Trophoblast cell (in vitro differentiated cells and primary cell): ENCODE data around the gene MTMR3.
"Not testable (repeated sequence)": the region's sequence is repeated elsewhere in the genome, so short reads cannot be mapped to it uniquely, and the experiment has no call there.

Experiments
- DNase-seq, 2 donors: peaks; one replicate each; pipeline ENCODE4 v3.0.0-alpha.2; 2016
- H2AFZ ChIP-seq: 2 replicates; pipeline ENCODE4 v1.6.1; 2013; ENCODE audit warnings: low read length, moderate library complexity, mild to moderate bottlenecking; ENCODE audit not compliant: insufficient read depth, poor library complexity
- H2AK5ac ChIP-seq: 2 replicates; pipeline ENCODE4 v1.6.1; 2013; ENCODE audit warnings: mild to moderate bottlenecking, low read length
- H2BK120ac ChIP-seq: 2 replicates; pipeline ENCODE4 v1.6.1; 2013; ENCODE audit warnings: low read length, mild to moderate bottlenecking, moderate library complexity; ENCODE audit not compliant: insufficient read depth, poor library complexity
- H2BK12ac ChIP-seq: 2 replicates; pipeline ENCODE4 v1.6.1; 2013; ENCODE audit warnings: mild to moderate bottlenecking, low read length, moderate library complexity
- H2BK5ac ChIP-seq: 2 replicates; pipeline ENCODE4 v1.6.1; 2013; ENCODE audit warnings: low read length, low read depth, moderate library complexity, mild to moderate bottlenecking; ENCODE audit not compliant: poor library complexity
- H3K14ac ChIP-seq: 2 replicates; pipeline ENCODE4 v1.6.1; 2013; ENCODE audit warnings: mild to moderate bottlenecking, low read length
- H3K18ac ChIP-seq: 2 replicates; pipeline ENCODE4 v1.6.1; 2013; ENCODE audit warnings: mild to moderate bottlenecking, low read length
- H3K23ac ChIP-seq: 2 replicates; pipeline ENCODE4 v1.6.1; 2013; ENCODE audit warnings: low read length
- H3K27ac ChIP-seq: 2 replicates; pipeline ENCODE4 v1.5.1; 2013; ENCODE audit warnings: low read depth, mild to moderate bottlenecking, inconsistent platforms, low read length, moderate library complexity
- H3K27me3 ChIP-seq: 2 replicates; pipeline ENCODE4 v1.6.1; 2013; ENCODE audit warnings: inconsistent platforms, mild to moderate bottlenecking, low read length, moderate library complexity; ENCODE audit not compliant: insufficient read depth
- H3K36me3 ChIP-seq, 2 experiments: 1 replicate in 1 of 2; 2 replicates in 1 of 2; pipeline ENCODE4 v1.6.1; 2013; ENCODE audit warnings: low read length in 2 of 2, mild to moderate bottlenecking in 2 of 2, moderate library complexity in 1 of 2; ENCODE audit not compliant: insufficient read depth in 2 of 2, control insufficient read depth in 1 of 2
- H3K4ac ChIP-seq: 2 replicates; pipeline ENCODE4 v1.6.1; 2013; ENCODE audit warnings: low read depth, mild to moderate bottlenecking, low read length, moderate library complexity
- H3K4me1 ChIP-seq, 2 experiments: 1 replicate in 1 of 2; 2 replicates in 1 of 2; pipeline ENCODE4 v1.6.1; 2013; ENCODE audit warnings: low read length in 2 of 2, mild to moderate bottlenecking in 2 of 2, moderate library complexity in 1 of 2; ENCODE audit not compliant: insufficient read depth in 2 of 2, control insufficient read depth in 1 of 2
- H3K4me2 ChIP-seq: 2 replicates; pipeline ENCODE4 v1.6.1; 2013; ENCODE audit warnings: inconsistent platforms, mild to moderate bottlenecking, low read length, moderate library complexity
- H3K4me3 ChIP-seq: 2 replicates; pipeline ENCODE4 v1.5.1; 2013; ENCODE audit warnings: mild to moderate bottlenecking, low read depth, low read length, inconsistent platforms
- H3K79me1 ChIP-seq: one replicate; pipeline ENCODE4 v1.6.1; 2013; ENCODE audit warnings: low read length
- H3K79me2 ChIP-seq: 2 replicates; pipeline ENCODE4 v1.6.1; 2013; ENCODE audit warnings: low read length, mild to moderate bottlenecking; ENCODE audit not compliant: control insufficient read depth, insufficient read depth, poor library complexity
- H3K9ac ChIP-seq: 2 replicates; pipeline ENCODE4 v1.6.1; 2013; ENCODE audit warnings: mild to moderate bottlenecking, low read length
- H3K9me3 ChIP-seq: 2 replicates; pipeline ENCODE4 v1.6.1; 2013; ENCODE audit warnings: low read depth, mild to moderate bottlenecking, control low read depth, inconsistent platforms, low read length; ENCODE audit not compliant: insufficient read depth
- H4K12ac ChIP-seq: 2 replicates; pipeline ENCODE4 v1.6.1; 2013; ENCODE audit warnings: low read depth, mild to moderate bottlenecking, low read length, moderate library complexity
- H4K8ac ChIP-seq: 2 replicates; pipeline ENCODE4 v1.6.1; 2013; ENCODE audit warnings: low read depth, mild to moderate bottlenecking, low read length, moderate library complexity
- H4K91ac ChIP-seq: one replicate; pipeline ENCODE4 v1.6.1; 2013; ENCODE audit warnings: low read depth, mild to moderate bottlenecking, low read length, moderate library complexity
- WGBS: extraction: QIAGEN DNeasy Blood & Tissue Kit; methylation state at CpG from one replicate; pipeline ENCODE4 v1.1.7; 2013; ENCODE audit warnings: missing lambda C conversion rate; ENCODE audit not compliant: insufficient read length, insufficient coverage; ENCODE audit errors: extremely low coverage; 5-methylcytosine and 5-hydroxymethylcytosine counted together

MTMR3 gene

DNA sequence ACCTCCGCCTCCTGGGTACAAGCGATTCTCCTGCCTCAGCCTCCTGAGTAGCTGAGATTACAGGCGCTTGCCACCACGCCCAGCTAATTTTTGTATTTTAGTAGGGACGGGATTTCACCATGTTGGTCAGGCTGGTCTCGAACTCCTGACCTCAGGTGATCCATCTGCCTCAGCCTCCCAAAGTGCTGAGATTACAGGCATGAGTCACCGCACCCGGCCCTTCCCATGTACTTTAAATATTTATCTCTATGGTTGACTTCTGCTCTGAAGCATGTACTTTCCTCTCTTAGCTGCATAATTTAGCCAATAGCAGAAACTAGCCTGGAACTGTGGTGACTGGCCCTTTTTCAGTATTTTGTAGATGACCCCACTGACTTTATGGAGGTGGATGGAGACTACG is 90.7 kb downstream of the MTMR3 start:
- not testable (repeated sequence) for H2BK12ac ChIP-seq, H3K79me1 ChIP-seq, H2AFZ ChIP-seq, H2AK5ac ChIP-seq, H3K27ac ChIP-seq, H3K18ac ChIP-seq, H3K4me3 ChIP-seq, H2BK5ac ChIP-seq, H3K4me2 ChIP-seq, H3K14ac ChIP-seq, H4K8ac ChIP-seq, DNase-seq, H3K79me2 ChIP-seq, H3K23ac ChIP-seq, H4K12ac ChIP-seq, H3K4ac ChIP-seq, H4K91ac ChIP-seq, H2BK120ac ChIP-seq, H3K36me3 ChIP-seq, H3K9me3 ChIP-seq, H3K9ac ChIP-seq, H3K27me3 ChIP-seq, H3K4me1 ChIP-seq
- no CpG with 5 or more reads among the region's 9 CpGs for WGBS

DNA sequence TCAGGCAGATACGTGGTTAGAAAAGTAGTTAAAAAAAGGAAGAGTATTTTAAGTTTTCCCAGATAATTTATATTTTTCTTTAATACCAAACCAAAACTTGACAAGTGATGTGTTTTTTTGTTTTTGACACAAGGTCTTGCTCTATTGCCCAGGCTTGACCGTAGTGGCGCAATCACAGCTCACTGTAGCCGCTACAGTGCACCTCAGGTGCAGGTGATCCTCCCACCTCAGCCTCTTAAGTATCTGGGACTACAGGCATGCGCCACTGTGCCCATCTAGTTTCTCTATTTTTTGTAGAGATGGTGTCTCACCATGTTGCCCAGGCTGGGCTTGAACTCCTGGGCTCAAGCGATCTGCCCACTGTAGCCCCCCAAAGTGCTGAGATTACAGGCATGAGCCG is 92.5 kb downstream of the MTMR3 start:
- no CpG with 5 or more reads among the region's 7 CpGs for WGBS
- H2BK120ac ChIP-seq, result peak overlapping the region; percentile 22
- H3K14ac ChIP-seq, result no peak overlapping the region
- no peaks in the 10 kb centered on the region for H3K79me1 ChIP-seq
- no peak for DNase-seq
- H4K12ac ChIP-seq, result no peak overlapping the region
- no peak overlapping the region for H3K23ac ChIP-seq
- peaks cover 0 to 1% of the 10 kb centered on the region in 2 experiments for H3K36me3 ChIP-seq
- H3K27me3 ChIP-seq, result no peaks in the 10 kb centered on the region
- no peak overlapping the region for H3K18ac ChIP-seq
- H4K91ac ChIP-seq, result no peak overlapping the region
- H4K8ac ChIP-seq, result no peak overlapping the region
- H3K9ac ChIP-seq, result no peak overlapping the region
- no peak overlapping the region for H2BK5ac ChIP-seq
- no peak overlapping the region for H2AFZ ChIP-seq
- no peaks in the 10 kb centered on the region for H3K4me1 ChIP-seq
- H2AK5ac ChIP-seq, result no peak overlapping the region
- no peak overlapping the region for H3K4ac ChIP-seq
- no peak overlapping the region for H3K4me2 ChIP-seq
- H2BK12ac ChIP-seq, result peak overlapping the region; percentile 22
- no peaks in the 10 kb centered on the region for H3K79me2 ChIP-seq
- H3K27ac ChIP-seq, result no peak overlapping the region
- H3K4me3 ChIP-seq, result no peak overlapping the region
- H3K9me3 ChIP-seq, result no peaks in the 10 kb centered on the region

DNA sequence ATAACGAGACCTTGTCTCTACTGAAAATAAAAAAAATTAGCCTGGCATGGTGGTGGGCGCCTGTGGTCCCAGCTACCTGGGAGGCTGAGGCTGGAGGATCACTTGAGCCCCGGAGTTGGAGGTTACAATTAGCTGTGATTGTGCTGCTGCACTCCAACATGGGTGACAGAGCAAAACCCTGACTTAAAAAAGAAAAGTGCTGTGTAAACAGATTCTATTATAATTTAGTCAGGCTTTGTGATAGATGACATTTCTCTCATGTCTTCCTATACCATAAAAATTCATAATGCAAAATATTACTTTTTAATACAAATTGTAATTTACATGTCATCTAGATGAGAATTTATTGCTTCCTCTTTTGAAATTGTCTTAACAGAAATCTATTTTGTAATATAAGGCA is 94.1 kb downstream of the MTMR3 start:
- H3K27me3 ChIP-seq, result no peaks in the 10 kb centered on the region
- no peaks in the 10 kb centered on the region for H3K4me1 ChIP-seq
- no peak overlapping the region for H3K23ac ChIP-seq
- no peak overlapping the region for H3K14ac ChIP-seq
- no CpG with 5 or more reads among the region's 3 CpGs for WGBS
- H2BK12ac ChIP-seq, result no peak overlapping the region
- H2AK5ac ChIP-seq, result no peak overlapping the region
- H3K36me3 ChIP-seq, result peaks cover 2 to 5% of the 10 kb centered on the region in 2 experiments
- DNase-seq, result no peak
- H3K18ac ChIP-seq, result no peak overlapping the region
- H3K4ac ChIP-seq, result no peak overlapping the region
- no peak overlapping the region for H2BK120ac ChIP-seq
- H3K4me3 ChIP-seq, result no peak overlapping the region
- H4K91ac ChIP-seq, result no peak overlapping the region
- H3K9me3 ChIP-seq, result no peaks in the 10 kb centered on the region
- H4K8ac ChIP-seq, result no peak overlapping the region
- H4K12ac ChIP-seq, result no peak overlapping the region
- H3K4me2 ChIP-seq, result no peak overlapping the region
- no peak overlapping the region for H2BK5ac ChIP-seq
- no peak overlapping the region for H3K27ac ChIP-seq
- H3K9ac ChIP-seq, result no peak overlapping the region
- H2AFZ ChIP-seq, result no peak overlapping the region
- no peaks in the 10 kb centered on the region for H3K79me2 ChIP-seq
- H3K79me1 ChIP-seq, result no peaks in the 10 kb centered on the region

DNA sequence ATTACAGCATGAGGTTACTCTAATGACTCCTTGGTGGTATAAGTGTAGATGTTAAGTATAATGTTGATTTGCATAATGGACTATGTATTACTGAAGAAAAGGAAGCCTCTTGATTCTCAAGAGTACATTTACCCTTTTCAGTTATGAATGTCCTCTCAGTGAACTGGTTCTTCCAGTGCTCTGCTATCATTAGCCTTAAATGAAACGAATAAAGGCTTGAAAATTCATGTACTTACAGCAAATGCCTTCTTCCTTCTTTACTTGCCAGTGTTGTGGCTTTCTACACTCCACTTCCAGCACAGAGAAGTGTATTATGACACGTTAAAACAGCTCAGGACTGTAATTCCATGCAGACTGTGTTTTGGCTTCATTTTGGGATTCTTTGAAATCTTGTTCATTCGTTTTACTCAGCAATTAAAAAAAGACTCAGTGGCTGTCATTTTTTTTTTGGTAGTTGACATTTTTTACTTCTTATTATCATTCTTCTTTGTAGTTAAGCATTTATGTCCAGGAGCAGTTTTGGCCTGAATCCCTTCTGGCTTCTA is 96.9 kb downstream of the MTMR3 start:
- no peak overlapping the region for H4K91ac ChIP-seq
- H3K27ac ChIP-seq, result no peak overlapping the region
- H3K18ac ChIP-seq, result no peak overlapping the region
- H2AK5ac ChIP-seq, result no peak overlapping the region
- H3K4me2 ChIP-seq, result no peak overlapping the region
- no peak overlapping the region for H3K4me3 ChIP-seq
- H3K79me2 ChIP-seq, result no peaks in the 10 kb centered on the region
- H3K4ac ChIP-seq, result no peak overlapping the region
- no peaks in the 10 kb centered on the region for H3K4me1 ChIP-seq
- no peak overlapping the region for H2BK120ac ChIP-seq
- H2BK12ac ChIP-seq, result no peak overlapping the region
- H3K9me3 ChIP-seq, result no peaks in the 10 kb centered on the region
- H2BK5ac ChIP-seq, result no peak overlapping the region
- H3K9ac ChIP-seq, result no peak overlapping the region
- no peaks in the 10 kb centered on the region for H3K27me3 ChIP-seq
- peaks cover 5% of the 10 kb centered on the region in 2 experiments for H3K36me3 ChIP-seq
- no peak overlapping the region for H3K14ac ChIP-seq
- DNase-seq, result no peak
- no peak overlapping the region for H3K23ac ChIP-seq
- no peaks in the 10 kb centered on the region for H3K79me1 ChIP-seq
- no peak overlapping the region for H2AFZ ChIP-seq
- WGBS, result no CpG with 5 or more reads among the region's 3 CpGs
- no peak overlapping the region for H4K8ac ChIP-seq
- no peak overlapping the region for H4K12ac ChIP-seq
